AG04449 (cell line): ENCODE measurements around the gene PIBF1.

Experiments
- CTCF ChIA-PET: fragments of 350-600 bp; formaldehyde crosslinking; extraction: SDS; loops from one replicate; lab custom pipeline; 2021; ENCODE audit warnings: antibody characterized with exemption; lab: Yijun Ruan, JAX
- POLR2A ChIA-PET: fragments of 400-600, 350-600 bp; formaldehyde crosslinking; extraction: SDS; loops from one replicate; lab custom pipeline; 2020; ENCODE audit warnings: antibody characterized with exemption, inconsistent platforms; lab: Yijun Ruan, JAX
- DNase-seq: peaks from one replicate; pipeline ENCODE4 v3.0.0-alpha.2; 2010; ENCODE audit warnings: low read depth, low spot score
- H3K4me3 ChIP-seq: 2 replicates; pipeline ENCODE4 v1.5.1; 2011; ENCODE audit warnings: low read depth, mild to moderate bottlenecking, control low read depth, low read length
- TF ChIP-seq, protein P1 (sequence below): IDR thresholded peaks from one replicate; pipeline ENCODE4 v1.5.1; 2011; ENCODE audit warnings: mild to moderate bottlenecking, moderate library complexity, low read length, control low read depth, inconsistent platforms; ENCODE audit not compliant: insufficient read depth; ENCODE audit errors: missing control alignments

The PIBF1 gene

DNA sequence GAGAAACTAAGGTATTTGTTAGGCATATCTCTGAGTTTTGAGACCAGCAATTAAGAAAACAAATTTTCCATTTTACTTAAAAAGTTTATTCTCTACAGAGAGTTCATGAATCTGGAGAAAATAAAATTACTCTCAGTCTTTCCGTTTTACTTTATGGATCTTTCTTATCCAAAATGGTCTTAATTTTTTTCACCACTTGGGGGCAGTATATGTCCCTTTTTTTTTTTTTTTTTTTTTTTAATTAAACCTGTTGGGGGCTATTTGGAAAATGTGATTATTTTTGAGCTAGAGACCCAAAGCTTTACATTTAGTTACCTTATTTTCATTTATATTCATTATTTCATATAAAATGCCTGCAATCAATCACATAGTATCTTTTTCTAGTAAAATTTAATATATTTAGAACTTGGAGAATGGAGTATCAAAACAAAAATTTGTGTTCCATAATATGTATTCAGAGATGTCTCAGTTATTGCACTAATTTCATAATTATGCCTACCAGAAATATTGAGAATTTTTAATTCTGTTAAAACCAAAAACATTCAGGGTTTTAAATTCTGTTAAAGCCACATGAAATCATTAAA, 27.1 kb downstream of the PIBF1 start:
- TF ChIP-seq, protein P1, sequence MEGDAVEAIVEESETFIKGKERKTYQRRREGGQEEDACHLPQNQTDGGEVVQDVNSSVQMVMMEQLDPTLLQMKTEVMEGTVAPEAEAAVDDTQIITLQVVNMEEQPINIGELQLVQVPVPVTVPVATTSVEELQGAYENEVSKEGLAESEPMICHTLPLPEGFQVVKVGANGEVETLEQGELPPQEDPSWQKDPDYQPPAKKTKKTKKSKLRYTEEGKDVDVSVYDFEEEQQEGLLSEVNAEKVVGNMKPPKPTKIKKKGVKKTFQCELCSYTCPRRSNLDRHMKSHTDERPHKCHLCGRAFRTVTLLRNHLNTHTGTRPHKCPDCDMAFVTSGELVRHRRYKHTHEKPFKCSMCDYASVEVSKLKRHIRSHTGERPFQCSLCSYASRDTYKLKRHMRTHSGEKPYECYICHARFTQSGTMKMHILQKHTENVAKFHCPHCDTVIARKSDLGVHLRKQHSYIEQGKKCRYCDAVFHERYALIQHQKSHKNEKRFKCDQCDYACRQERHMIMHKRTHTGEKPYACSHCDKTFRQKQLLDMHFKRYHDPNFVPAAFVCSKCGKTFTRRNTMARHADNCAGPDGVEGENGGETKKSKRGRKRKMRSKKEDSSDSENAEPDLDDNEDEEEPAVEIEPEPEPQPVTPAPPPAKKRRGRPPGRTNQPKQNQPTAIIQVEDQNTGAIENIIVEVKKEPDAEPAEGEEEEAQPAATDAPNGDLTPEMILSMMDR = no peak
- no peak overlapping the region for H3K4me3 ChIP-seq
- no peak for DNase-seq
- ChIA-PET CTCF (interaction anchor here (0.7 to 2.4 kb wide), 8 partner anchors 10 to 898 kb away, joined by 3 to 18 read pairs (median 6); partner anchors contain the start of gene KLF5), POLR2A (no interaction called here)

DNA sequence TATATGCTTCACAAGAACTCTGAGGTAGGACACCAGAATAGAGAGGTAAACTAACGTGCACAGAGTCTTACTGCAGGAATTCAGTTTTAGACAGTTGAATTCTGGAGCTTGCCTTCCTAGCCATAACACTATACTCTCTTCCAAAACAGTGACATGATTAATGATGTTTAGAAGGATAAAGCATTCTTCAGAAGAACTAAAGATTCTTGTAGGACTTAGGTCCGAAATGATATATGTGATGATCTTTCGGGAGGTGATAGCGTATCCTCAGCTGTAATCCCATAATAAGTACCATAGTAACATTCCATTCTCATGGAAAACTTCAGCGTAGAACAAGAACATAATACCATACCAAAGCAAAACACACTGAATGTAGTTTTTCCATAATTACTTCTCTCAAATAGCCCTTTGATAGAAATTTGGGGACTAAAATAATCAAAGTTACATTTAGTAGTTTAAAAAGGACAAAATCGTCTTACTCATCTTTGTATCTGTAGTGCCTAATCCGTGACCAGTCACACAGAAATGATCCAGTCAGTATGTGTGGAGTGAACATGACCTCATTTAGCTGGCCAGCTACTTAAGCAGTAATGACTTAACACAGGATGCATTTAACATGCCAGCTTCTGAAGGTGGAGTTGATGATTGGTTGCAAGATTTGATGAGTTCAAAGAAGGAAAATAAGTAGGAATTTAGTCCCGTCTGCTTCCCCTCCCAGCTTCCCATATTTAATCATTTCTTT, 38.4 kb downstream of the PIBF1 start:
- CTCF ChIA-PET = interaction anchor here (1.1 to 2.8 kb wide), 4 partner anchors 9 to 19 kb away, joined by 4 to 18 read pairs (median 6); no protein-coding TSS in a partner anchor

DNA sequence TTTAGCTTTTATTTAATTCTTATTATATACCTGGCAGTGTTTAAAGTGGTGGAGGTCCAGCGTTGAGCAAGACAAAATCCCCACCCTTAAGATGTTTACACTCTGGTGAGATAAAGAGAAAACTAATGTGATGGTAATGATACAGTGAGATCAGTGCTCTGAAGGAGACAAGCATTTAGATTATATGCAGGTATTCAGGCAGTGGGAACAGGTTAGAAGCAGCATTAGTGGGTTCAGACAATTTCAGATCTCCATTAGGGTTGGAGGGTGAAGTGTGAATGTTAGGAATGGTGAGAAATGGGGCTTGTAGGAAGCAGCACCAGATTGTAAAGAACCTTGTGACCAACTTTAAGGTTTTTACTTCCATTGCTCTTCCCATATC, 39.0 kb downstream of the PIBF1 start:
- H3K4me3 ChIP-seq = no peak overlapping the region
- CTCF ChIA-PET = interaction anchor here (1.1 to 2.8 kb wide), 4 partner anchors 10 to 19 kb away, joined by 4 to 18 read pairs (median 6); no protein-coding TSS in a partner anchor
- TF ChIP-seq, protein P1 = no peak
- POLR2A ChIA-PET = no interaction called here
- no peak for DNase-seq

More for the DNA sequence above, 38.4 kb downstream of the PIBF1 start:
- no peak overlapping the region for H3K4me3 ChIP-seq
- DNase-seq = no peak
- TF ChIP-seq, protein P1 = no peak
- POLR2A ChIA-PET = no interaction called here

DNA sequence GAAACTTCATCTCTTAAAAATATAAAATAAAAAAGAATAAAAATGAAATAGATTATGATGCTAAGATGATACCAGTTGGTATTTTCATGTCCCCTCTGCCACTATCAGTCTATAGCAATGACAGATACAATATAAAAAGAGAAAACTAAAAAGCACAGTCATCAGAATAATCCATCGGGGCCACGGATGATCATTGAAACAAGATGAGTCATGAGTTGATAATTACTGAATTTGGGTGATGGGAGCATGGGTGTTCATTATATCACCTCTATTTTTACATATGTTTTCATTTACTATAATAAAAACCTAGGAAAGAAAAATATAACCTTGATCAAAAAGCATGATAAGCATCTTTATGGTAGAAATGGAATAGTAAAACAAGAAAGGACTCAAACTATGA, 41.1 kb downstream of the PIBF1 start:
- no peak for DNase-seq
- H3K4me3 ChIP-seq = no peak overlapping the region
- TF ChIP-seq, protein P1 = no peak
- CTCF ChIA-PET = no interaction called here
- POLR2A ChIA-PET = no interaction called here

DNA sequence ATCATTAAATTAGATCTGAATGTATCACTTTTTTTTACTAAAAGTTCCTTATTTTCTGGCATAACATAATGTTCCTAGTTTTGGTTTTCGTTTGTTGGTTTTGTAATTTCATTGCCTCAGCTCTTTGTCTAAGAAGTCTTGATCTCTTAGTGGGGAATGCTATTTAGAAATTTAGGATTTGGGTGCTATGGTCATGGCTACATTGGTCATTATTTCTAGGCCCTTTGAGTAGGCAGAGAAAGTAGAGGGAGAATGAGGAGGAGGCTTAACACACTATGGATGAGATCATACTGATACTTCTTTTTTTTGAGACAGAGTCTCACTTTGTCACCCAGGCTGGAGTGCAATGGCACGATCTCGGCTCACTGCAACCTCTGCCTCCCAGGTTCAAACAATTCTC, 41.8 kb downstream of the PIBF1 start:
- POLR2A ChIA-PET = no interaction called here
- CTCF ChIA-PET = no interaction called here
- no peak overlapping the region for H3K4me3 ChIP-seq
- TF ChIP-seq, protein P1 = no peak
- DNase-seq = no peak

DNA sequence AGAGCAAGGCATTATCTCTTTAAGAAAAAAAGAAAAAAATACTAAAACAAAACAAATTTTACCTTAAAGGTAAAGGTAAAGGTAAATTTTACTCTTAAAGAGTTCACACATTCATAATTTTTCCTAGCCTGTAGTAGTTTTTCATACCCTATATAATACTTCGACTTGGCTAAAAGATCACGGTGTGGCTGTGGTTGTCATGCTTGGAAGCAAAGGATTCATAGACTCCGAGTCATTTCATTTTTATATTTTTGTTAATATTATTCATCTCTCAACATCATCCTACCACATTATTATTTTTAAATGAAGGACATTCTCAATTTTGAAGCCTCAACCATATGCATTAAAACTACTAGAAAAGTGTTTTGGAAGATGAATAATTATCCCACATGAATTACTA, 52.7 kb downstream of the PIBF1 start:
- TF ChIP-seq, protein P1 = no peak
- DNase-seq = no peak
- ChIA-PET CTCF (no interaction called here), POLR2A (no interaction called here)
- no peak overlapping the region for H3K4me3 ChIP-seq
